ENCODE data around the gene MNX1.

MNX1 gene

DNA sequence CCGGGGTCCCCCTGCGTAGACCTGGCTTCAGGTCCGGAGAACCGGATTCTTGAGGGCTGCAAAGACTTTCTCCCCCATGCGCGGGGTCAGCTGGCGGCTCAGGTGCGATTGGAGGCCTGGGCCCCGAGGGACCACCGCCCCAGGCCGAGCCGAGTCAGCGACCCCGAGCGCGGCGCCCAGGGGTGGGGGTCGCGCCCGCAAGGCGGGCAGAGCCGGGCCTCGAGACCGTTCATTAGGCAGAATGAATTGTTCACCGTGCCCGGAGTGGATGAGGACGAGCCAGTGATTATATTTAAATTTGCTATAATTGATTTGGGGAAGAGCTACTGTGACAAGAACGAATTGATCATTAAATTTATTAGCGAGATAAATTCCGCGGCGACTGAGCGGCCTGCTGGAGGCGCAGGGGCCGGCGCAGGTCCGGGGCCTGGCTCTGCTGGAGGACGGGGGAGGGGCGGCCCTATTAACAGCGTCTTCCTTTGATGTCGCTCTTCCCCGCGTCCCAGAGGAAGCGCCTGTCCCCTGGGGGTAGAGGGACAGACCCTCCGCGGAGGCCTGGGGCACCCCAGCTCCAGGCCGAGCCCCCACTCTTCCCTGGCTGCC, 7.5 kb downstream of the MNX1 start:
- no peak for DNase-seq (ENCODE audit: low read depth)

GRCh38 chr7:157001920-157002818, 8.3 kb downstream of the MNX1 start:
- no peak for DNase-seq (ENCODE audit: low read depth)

- DNase-seq (ENCODE audit: low read depth) = no peak
These were observed 9.5 kb downstream of the MNX1 start for GRCh38 chr7:157000741-157001653.

GRCh38 chr7:156999958-157000726, 10.3 kb downstream of the MNX1 start:
- no peak for DNase-seq (ENCODE audit: low read depth)

- DNase-seq (ENCODE audit: low read depth) = no peak
These were observed 11.2 kb downstream of the MNX1 start for GRCh38 chr7:156998988-156999957.

GRCh38 chr7:156994417-156994816, 16.0 kb downstream of the MNX1 start:
- DNase-seq (ENCODE audit: low read depth) = no peak

DNA sequence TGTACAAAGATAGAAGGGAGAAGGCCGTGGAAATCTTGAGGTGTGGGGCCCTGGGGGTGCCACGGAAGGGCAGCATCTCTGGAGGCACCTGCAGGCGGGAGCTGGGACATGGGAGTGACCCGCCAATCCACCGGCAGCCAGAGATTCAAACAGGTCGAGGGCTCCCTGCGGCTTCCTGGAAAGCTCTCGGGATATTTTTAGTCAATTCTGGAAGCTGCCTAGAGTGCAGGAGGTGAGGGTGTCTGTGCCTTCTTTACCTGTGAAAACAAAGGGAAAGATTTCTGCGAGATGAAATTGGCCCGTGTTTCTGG, 16.6 kb downstream of the MNX1 start:
- no peak for DNase-seq (ENCODE audit: low read depth)

DNA sequence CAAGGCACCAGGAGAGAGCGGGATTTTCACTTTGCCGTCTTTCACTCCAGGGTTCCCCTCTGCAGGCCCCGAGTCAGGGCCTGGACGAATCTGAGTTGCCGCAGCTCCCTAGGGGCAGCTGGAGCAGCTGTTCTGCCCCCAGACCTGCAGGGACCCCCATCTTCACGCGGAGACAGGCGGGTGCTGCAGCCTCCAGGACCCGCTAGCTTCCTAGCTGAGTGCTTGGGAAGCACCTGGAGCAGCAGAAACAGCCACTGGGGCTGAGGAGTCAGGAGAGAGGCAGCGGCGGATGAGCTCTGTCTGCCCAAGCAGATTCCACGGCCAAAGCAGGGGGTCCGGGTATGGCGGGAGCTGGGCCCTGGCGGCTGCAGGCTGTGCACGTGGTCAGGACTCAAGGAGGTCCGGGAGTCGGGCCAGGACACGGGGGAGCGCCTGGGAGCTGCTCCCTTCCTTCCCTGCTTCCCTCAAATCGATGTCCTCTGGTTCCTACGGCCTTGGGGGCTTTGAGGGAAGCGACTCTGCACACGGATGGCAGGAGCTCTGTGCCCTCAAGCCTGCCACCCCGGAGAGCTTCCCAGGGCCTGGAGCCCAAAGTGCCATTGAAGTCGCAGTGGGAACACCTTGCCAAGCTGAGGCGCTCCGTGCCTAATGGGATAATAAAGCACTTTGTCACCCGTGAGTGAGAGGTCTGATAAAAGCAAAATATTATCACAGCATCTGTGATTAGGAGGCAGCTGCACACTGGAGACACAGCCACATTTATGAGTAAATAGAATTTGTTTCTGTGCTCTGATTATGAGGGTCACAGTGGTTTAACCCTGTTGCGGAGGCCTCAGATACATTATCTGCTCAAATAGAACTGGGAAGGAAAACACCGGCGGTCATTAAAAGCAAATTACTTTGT, 17.2 kb downstream of the MNX1 start:
- DNase-seq (ENCODE audit: low read depth) = no peak

DNA sequence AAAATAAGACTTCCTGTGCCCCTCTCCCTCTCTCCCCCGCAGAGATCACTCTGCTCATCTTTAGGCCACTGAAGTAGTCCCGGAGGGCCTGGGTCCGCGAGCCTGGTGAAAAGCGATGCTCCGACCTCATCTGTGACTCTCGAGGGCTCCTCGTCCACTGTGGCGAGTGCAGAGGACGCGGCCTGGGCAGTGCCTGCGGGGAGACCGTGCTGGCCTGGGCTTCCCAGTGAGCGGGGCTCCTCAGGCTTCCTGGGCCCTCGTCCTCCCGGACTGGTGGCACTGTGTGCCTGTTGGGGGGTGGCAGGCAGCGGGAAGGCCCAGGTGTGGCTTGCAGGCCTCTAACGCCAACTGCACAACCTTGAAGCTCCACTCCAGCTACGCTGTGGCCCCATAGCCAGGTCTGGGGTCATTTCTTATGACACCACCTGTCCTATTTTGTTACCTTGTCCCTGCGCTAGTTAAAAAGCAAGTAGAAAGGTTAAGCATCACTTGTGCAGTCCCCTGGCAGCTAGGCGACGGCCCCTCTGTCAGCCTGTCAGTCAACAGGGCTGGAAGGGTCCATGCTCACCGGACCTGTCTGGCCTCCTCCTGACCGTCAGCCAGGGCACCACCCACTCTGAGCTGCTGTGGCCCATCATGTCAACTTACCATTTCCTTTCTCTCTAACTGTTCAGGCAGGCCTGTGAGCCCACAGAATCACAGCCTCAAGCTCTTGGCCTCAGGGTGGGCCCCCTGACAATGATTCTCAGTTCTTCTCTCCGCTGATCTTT, 20.5 kb downstream of the MNX1 start:
- no peak for DNase-seq (ENCODE audit: low read depth)

- no peak for DNase-seq (ENCODE audit: low read depth)
These were observed 21.9 kb downstream of the MNX1 start for GRCh38 chr7:156988343-156989185.

DNA sequence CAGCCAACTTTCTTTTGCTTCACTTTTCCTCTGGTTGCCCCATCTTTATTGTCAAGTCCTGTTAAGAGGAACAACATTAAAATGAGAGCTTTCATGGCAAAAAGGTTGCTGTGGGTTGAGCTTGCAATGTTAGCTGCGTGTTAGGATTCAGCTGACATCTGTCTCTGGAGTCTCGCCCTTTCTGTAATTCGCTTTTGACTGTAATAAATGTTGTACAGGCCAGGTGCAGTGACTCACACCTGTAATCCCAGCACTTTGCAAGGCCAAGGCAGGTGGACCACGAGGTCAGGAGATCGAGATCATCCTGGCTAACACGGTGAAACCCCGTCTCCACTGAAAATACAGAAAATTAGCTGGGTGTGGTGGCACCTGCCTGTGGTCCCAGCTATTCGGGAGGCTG, 24.1 kb downstream of the MNX1 start:
- no peak for DNase-seq (ENCODE audit: low read depth)

DNA sequence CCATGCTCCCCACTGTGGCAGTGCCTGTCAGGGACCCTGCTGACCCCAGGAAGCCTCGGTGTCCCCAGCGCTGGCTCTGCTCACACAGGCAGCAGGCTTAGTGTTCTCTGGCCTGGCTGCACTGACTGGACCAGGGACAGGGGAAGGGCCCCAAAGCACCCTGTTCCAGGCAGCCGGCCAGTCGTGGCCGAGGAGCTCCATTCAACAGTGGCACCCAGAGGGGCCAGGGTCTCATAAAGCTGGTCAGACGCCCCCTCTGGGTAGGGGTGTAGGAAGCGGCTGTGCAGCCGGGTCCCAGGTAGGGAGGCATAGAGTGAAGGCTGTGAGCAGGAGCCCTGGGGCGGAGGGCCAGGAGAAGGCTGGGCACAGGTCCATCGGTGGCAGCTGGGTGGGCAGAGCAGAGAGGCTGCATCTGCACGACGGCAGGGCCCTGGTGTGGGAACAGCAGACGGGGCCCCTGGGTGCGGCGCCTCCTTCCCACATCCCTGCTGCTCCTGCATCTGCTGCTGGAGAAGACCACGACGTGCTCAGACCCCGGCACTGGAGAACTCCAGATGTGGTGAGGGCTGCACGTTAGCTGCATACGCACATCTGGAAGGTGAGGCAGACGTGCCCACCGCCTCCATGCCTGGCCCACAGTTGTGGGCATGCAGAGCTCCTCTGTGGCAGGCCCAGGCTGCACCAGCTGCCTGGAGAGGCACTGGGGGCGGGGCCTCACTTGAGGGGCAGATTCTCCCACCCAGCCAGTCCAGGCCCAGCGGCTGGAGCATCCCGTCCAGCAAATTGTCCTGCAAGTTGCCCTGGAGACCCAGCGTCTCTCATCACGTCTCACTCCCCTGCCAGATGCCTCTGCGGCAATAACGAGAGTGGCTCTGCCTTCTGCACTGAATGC, 25.1 kb downstream of the MNX1 start:
- no peak for DNase-seq (ENCODE audit: low read depth)

DNA sequence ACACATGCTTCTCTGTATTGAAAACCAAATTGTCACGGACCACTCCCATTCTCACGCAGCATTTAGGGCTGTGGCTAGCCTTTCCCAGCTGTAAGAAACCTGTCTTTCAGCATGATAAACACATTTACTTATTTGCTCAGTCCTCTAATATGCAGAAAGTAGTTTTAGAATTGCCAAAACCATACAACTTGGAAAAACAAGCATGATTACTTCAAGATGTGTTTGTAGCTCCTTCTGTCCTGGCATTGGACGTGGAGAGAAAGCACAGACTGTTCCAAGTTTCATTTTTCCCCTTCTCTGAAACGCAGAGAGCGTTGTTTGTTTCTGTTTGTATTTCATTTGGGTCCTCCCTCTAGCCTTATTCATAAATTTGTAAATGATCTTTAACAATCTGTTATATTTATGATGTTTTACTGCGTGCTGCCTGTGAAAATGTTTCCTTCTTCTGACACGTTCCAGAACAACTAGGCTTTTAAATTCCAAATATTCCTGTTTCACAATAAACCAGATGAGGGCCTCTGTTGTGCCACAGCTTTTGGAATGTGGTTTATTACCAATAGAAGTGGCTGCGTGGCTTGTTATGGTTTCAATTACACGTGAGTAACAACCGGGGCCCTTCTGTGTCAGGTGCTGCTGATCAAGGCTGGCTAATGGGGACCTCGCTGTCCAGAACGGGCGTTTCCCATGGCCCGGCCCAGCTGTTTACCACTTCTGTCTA, 26.1 kb downstream of the MNX1 start:
- DNase-seq (ENCODE audit: low read depth) = peak; percentile 36

DNA sequence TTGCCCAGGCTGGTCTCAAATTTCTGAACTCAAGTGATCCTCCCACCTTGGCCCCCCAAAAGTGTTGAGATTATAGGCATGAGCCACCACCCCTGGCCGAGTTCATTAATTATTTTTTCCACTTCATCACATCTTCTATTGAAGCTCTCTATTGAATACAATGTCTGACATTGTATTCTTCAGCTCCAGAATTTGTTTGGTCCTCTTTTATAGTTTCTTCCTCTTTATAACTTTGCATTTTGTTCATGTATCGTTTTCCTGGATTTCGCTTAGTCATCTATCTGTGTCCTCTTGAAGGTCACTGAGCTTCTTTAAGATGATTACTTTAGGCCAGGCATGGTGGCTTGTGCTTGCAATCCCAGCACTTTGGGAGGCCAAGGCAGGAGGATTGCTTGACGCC, 30.8 kb downstream of the MNX1 start:
- DNase-seq (ENCODE audit: low read depth) = no peak

DNA sequence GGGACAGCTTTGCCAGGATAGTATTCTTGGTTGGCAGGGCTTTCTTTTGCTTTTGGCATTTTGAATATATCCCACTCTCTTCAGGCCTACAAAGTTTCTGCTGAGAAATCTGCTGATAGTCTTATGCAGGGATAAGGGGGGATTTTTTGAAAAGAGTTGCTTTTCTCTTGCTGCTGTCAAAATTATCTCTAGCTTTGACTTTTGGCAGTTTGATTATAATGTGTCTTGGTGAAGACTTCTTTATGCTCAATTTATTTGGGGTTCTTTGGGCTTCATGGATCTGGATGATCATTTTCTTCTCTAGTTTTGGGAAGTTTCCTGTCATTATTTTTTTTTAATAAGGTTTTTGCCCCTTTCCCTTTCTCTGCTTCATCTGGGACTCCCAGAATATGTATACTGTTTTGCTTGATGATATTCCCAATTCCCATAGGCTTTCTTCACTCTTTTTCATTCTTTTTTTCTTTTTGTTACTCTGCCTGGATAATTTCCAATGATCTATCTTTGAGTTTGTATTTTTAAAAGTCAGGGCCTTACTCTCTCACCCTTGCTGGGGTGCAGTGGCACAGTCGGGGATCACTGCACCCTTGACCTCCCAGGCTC, 31.4 kb downstream of the MNX1 start:
- no peak for DNase-seq (ENCODE audit: low read depth)

DNA sequence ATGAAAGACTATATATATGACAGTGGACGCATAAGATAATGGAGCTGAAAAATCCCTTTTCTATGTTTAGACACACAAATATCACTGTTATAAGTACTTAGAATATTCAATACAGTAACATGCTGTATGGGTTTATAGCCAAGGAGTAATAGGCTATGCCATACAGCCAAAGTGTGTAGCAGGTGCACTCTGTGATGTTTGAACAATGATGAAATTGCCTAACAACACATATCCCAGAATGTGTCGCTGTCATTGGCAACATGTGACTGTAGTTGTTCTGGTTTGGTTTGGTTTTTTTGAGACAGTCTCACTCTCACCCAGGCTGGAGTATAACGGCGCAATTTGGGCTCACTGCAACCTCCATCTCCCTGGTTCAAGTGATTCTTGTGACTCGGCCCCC, 34.8 kb downstream of the MNX1 start:
- no peak for DNase-seq (ENCODE audit: low read depth)
